HPDE6-E6E7 (cell line): ENCODE measurements around the gene FUT6.
A peak's percentile ranks its signal among the peaks of the same experiment; 100 is the strongest.

Experiments
- DNase-seq: peaks from one replicate; pipeline ENCODE4 v3.0.0; 2011; ENCODE audit warnings: missing footprints; ENCODE audit errors: extremely low spot score

Gene FUT6

DNA sequence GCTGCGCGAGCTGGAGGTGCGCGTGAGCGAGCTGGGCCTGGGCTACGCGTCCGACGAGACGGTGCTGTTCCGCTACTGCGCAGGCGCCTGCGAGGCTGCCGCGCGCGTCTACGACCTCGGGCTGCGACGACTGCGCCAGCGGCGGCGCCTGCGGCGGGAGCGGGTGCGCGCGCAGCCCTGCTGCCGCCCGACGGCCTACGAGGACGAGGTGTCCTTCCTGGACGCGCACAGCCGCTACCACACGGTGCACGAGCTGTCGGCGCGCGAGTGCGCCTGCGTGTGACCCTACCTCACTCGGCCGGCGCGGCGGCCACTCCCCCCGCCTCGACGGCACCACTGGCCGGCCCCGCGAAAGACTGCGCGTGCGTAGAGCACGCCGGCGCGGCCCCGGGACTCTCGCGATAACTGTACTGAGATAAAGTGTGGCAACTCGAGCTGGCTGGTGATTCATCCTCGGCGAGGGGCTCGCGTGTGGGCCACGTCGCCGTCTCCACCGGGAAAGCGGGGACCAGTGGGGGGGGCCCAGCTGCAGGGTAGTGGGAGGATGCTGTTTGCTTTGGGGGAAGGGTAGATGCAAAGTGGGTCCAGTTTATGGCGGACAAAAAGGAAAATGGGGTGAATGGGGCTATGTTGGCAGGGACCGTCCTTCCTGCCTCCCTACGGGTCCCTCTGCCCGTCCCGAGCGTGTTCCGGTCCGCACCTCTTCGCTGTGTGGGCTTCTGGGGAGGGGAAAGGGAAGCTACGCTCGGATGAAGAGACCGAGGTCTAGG is 11.4 kb downstream of the FUT6 start:
- peak; percentile 94 for DNase-seq

DNA sequence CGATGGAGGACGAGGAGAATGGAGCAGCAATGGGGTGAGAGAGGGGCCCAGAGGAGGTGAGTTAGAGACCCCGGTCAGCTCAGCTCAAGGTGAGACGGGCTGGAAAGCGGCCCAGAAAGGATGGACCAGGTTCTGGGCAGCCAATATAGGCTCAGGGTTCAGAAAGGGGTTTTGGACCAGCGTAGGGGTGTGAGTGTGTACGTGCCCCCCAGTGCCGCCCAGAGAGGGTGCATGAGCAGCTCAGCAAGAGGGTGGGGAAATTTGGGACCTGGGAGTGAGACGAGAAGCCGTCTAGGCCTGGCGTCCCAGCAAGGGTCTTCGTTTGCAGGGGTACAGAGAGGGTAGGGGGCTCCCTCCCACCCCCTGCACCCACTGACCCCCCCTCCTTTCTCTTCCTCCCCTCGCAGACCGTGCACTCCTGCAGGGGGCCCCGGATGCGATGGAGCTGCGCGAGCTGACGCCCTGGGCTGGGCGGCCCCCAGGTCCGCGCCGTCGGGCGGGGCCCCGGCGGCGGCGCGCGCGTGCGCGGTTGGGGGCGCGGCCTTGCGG is 12.1 kb downstream of the FUT6 start:
- DNase-seq = no peak

DNA sequence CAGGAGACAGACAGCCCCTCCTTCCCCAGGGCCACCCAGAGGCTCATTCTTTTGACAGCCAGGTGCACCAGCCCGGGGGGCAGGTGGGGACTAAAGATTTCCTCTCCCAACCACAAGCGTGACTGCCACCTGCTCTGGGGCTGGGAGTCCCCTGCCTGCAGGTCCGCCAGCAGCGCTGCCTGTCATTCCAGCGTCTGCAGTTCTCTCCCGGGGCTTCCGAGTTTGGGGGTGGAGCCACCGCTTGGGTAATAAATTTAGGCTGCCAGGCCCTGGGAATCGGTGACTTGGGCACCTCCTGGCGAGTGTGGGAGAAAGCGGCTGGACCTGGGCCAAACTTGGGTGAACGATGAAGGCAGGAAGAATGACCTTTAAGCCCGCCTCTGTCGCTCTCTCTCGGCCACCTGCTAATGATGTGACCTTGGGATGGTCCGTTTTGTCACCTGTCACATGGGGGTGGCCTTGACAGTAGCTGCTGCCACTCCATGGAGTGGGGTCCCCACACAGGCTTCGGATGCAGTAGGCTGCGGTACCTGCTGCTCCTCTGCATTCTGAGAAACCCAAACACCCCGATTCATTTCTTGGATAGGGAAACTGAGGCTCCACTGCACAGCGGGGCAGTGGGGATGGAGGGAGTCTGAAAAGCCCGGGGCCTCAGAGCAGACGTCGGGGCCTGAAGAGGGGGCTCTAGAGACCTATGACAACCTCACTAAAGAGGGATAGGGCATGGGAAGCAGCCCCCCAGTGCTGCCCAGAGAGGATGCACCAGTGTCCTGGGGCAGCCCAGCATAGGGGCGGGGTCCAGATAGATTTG is 12.8 kb downstream of the FUT6 start:
- DNase-seq = peak; percentile 48

DNA sequence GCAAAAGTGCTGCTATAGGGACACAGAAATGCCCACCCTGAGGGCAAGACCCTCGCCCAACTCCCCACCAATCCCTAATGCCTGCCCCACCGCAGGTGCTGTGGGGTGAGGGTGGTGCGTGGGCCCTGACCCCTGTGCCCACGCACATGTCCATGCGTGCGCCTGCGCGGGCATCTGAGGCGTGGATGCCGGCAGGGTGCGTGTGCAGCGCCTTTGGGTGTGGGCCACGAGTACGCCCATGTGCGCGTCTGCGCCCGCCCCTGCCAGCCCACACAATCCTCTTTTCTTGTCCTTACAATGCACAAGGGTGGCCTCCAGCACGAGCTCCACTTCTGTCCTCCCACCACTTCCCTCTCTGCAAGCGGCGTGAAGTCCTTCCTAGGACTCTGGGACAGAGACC is 14.3 kb downstream of the FUT6 start:
- DNase-seq = no peak

DNA sequence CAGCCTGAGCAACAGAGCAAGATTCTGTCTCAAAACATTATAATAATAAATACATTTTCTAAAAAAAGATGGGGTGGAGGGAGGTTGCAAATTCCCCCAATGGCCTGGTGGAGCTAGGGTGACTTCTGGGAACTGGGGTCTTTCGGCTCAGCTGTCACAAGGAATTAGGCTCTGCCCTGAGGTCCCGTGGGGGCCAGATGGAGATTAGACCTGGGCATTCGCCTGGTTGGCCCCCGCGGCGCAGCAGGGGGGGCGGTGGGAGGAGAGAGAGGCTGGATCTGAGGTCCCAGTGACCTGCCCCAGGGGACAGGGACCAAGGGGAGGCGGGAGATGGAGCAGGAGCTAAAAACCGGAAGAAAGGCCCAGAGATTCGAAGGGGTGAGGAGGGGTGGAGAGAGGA is 14.8 kb downstream of the FUT6 start:
- no peak for DNase-seq

DNA sequence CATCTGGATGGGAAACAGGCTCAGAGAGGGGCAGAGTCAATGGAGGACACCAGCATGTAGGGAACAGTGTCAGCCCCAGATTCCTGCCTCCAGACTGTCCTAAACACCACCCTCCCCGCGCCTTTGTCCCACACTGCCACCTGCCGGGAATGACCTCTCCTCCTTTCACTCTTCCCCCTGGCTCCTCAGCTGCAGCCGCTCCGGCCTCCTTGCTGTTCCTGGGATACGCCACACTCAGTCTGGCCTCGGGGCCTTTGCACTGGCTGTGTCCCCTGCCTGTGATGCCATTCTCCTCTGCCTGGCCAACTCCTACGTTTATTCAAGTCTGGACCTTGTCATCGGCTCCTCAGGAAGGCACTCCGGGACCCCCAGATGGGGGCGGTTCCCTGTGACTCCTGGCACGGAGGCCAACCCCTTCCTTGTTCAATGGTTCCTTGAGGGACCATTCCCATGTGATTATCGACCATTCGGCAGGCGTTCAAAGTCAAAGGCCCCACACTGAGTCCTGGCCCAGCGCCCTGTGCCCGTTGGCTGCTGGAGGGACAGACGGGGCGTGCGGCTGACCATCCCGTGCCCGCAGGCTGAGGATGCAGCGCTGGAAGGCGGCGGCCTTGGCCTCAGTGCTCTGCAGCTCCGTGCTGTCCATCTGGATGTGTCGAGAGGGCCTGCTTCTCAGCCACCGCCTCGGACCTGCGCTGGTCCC is 15.8 kb downstream of the FUT6 start:
- no peak for DNase-seq

DNA sequence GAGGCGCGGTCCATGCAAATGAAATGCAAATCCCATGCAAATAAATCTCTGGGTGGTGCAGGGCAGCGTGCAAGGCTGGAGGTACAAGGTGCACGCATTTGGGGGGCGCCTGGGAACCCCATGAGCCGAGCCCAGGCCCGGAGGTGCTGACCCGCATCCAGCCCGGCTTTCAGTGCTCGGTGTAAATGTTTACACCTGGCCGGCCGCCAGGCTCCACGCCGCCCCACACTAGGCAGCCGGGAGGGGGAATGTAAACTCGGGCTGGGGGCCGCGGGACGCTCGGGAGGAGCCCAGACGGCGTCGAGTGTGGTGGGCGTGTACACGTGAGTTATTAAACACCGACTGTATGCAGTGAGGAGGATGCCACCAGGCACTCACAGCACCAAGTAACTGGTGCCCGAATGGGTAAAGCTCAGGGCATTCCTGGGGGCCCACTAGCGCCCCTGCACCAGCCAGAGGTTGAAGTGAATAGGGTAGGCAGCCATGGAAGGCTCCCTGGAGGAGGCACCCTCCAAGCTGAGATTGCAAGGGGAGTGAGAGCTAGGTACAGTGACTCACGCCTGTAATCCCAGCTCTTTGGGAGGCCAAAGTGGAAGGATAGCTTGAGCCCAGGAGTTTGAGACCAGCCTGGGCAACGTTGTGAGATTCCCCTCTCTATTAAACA is 17.2 kb downstream of the FUT6 start:
- no peak for DNase-seq

DNA sequence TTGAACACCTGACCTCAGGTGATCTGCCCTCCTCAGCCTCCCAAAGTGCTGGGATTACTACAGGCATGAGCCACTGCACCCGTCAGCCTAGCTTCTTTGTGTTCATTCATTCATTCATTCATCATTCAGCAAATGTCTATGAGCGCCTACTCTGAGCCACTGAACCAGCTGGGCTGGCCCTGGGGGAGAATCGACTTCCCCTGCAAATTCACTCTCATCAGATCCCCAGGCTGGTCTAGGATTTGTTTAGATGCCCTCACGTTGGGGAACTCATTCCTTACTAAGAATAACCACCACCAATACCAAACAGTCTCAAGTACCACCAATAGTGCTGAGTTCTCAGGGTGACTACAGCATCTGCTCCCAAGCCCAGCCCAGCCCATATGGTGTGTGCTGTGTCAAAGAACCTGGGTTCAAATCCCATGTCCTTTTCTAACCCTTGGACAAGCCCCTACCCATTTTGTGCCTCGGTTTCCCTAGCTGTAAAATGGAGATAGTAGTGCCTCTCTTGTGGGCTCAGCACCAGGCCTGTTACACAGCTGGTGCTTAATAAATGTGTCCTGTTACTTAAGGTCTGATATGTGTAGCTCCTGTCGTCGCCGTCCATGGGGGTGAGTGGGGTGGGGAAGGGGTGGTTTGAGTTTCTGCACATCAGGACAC is 17.9 kb downstream of the FUT6 start:
- no peak for DNase-seq

DNA sequence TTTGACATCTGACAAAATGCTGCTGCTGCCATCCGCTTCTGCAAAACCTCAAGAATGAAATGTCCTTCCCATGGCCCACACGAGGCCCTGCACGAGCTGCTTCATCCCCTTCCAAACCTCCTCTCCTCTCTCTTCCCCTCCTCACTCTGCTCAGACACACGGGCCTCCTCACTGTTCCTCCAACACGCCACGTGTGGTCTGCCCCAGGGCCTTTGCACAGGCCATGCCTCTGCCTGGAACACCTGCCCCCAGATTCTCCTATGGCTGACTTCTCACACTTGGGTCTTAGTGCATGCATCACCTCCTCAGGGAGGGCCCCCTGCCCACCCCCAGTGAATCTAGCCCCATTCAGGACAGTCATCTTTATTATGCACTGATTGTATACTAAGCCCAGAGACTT is 18.7 kb downstream of the FUT6 start:
- no peak for DNase-seq

DNA sequence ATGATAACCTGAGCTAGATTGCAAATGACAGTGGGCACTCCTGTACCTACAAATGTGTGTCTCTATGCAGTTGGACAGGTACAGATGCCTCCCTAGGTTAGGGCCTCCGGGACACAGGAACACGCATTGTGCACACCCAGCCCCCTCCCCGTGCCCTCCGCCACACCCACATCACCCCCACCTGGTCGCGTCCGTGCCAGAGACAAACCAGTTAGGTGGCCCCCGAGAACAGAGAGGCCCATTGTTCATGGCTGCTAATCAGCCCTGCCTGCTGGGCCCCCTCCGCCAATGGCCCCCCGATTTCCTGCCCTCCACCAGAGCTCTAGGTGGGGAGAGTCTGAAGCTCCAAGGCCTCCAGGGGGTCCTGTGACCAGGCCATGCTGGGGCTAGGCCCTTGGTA is 20.9 kb downstream of the FUT6 start:
- DNase-seq = no peak

DNA sequence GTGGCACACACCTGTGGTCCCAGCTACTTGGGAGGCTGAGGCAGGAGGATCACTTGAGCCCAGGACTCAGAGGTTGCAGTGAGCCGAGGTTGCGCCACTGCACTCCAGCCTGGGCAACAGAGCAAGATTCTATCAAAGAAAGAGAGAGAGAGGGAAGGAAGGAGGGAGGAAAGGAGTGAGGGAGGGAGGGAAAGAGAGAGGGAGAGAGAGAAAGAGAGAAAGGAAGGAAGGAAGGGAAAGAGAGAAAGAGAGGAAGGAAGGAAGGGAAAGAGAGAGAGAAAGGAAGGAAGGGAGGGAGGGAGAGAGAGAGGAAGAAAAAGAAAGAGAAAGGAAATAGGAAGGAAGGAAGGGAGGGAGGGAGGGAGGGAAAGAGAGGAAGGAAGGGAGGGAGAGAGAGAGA is 22.3 kb downstream of the FUT6 start:
- DNase-seq = no peak

DNA sequence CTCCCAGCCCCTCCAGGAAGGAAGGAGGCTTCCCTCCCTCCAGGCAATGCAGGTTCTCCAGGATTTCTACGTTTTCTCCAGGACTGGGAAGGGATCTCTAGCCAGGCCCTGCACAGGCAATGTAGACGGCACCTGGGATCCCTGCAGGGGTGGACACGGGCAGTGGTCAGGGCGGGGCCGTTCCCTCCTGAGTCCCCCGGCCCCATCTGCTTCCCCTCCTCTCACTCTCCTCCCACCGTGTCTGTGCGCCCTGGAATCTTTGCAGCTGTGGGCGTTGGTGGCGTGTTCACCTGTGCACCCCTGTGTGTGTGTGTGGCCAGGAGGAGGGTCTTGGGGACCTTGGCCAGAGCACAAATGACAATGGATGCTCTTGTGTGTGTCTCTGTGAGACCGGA is 24.7 kb downstream of the FUT6 start:
- no peak for DNase-seq

DNA sequence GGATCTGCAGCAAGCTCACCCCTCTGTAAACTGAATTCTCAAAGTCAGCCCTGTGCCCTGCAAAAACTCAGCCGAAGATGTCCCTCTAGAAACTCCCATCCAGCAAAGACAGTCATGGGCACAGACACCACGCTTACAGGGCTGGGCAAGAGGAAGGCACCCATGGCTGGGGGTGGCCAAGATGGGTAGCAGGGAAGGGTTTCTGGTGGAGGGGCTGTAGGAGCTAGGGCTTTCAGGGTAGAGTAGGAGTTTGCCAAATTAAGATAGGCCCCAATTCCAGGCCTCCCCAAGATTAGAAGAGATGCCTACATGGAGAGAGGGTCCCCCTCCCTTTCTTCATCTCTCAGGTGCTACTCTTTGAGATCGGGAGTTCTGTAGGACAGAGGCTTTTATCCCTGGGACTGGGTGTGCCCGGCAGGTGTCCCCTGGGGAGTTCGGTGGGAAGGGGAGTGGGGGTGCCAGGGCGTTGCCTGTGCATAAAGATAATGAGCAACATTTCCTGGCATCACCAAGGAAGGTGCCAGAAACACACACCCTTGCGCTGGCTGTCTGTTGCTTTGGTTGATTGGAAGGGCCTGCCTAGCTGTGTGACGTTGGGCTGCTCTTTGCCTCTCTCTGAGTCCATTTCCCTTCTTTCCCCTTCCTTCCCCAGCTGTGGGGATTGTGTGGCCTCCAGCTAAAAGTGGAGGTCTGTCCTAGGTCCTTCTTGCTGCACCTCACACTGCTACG is 25.2 kb downstream of the FUT6 start:
- DNase-seq = no peak

DNA sequence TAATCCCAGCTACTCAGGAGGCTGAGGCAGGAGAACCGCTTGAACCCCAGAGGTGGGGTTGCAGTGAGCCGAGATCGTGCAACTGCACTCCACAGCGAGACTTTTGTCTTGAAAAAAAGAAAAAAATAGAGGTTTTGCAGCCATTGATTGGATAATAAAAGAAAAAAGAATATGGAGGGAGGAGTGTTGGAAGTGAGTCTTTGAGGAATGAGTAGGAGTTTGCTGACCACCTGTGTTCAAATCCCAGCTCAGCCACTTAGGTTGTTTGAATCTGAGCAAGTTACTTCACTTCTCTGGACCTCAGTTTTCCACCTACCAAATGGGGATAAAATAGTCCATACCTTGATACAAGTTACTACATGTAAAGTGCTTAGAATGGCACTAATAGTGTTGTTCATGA is 28.4 kb downstream of the FUT6 start:
- DNase-seq = no peak

DNA sequence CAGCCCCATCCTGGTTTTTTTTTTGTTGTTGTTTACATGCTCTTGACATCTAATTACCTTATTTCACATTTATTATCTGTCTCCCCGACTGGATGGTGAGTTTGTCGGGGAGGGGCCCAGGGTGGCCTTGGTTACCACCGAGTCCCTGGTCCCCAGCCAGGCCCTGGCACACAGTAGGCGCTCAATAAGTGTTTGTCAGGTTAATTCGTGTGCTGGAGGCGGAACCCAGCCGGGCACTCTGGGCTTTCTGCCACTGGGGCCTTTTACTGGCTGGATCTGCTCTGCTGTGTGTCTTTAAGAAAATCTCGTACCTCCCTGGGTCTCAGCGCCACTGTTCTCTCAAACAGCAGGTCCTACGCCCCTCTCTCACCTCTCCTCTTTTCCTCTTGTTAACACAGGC is 30.0 kb downstream of the FUT6 start:
- no peak for DNase-seq

DNA sequence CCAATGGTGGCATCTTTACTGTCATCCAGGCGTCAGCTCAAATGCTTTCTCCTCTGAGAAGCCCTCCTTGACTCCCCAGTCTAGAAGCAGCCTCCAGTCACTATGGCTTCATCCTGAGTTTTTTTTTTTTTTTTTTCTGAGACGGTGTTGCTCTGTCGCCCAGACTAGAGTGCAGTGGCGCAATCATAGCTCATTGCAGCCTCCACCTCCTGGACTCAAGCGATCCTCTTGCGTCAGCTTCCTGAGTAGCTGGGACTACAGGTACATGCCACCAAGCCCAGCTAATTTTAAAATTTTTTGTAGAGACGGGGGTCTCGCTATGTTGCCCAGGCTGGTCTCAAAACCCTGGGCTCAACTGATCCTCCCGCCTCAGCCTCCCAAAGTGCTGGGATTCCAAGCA is 30.4 kb downstream of the FUT6 start:
- no peak for DNase-seq

DNA sequence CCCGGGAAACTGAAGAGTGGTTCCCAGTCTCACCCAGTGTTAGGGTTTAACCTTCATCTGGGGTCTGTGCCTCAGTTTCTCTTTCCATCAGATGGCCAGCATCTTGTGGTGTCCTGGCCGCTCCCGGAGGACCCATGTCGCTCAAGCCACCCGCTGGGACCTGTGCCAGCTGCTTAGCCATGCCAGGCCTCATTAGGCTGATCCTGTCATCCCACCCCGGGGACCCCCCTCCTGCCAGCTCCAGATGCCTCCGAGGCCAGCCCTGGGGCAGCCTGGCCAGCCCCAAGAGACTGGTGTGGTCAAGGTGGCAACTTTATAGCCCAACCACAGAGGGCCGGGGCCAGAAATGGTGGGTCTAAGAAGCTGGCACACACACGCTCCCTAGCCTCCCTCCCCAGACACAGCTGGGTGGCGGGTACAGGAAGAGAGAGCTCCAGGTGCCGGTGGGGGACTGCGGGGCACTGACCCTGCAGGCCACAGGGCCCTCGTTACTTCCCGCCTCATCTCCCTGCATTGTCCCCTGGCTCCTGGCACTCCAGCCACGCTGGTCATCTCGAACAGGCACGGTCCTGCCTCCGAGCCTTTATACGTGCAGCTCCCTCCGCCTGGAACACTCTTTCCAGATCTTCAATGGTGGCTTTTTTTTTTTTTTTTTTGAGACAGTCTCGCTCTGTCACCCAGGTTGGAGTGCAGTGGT is 31.2 kb downstream of the FUT6 start:
- no peak for DNase-seq

DNA sequence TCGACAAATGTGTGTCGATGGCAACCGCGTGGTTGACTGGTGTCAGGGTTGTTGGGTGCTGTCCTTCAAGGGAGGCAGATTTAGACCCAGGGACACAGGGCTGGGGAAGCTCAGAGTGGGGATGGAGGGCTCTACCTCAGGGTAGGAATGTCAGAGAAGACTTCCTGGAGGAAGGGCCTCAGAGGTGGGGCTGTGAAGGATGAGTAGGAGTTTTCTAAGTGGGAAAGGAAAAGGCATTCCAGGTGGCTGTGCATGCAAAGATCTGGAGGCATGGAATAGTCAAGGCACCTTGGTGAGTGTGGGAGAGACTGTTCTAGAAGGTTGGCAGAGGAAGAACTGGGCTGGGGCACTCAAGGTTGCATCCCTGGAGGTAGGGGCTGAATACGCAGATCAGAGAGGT is 32.6 kb downstream of the FUT6 start:
- DNase-seq = no peak

DNA sequence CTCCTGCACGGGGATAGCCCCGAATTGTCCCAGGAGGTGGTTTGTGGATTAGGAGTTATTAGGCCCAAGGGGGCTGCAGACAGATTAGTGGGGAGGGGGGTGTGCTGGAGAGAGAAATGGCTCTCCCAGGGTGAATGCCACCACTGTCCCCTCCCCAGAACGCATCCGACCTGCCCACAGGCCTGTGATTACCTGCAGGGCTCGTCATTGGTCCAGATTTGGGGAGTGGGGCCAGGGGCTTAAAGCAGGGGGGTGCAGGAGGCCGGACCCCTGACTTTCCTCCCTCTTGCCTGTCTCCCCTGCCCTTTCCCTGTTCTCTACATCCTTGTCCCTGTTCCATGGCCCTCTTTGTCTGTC is 33.4 kb downstream of the FUT6 start:
- no peak for DNase-seq

DNA sequence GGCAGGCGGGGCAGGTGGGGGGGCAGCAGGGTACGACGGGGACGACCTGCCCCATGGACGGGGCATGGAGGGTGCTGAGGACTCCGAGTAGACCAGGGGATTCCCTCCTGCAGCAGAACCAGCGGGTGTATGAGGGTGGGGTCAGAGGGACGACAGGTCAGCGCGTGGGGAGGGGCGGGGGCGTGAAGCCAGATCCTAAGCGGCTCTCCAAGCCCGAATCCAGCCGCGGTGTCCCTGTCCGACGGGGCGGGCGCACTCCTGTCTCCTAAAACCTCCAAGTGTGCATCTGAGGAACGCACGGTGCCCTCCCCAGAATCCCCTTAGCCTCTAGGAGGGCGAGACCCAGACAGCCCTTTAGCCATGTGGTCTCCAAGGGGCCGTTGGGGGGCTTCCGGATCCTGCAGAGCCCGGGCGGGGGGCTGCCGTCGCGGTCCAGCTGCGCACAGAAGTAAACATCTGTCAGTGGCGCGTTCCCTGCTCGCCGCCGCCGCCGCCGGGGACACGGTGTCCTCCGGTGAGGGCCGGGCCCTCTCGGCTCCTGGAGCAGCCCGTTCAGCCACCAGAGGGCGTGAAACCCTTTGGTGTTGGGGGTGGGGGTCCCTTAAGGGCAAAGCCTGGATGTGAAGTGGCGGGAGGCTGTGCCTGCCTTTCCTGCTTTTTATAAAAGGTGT is 33.9 kb downstream of the FUT6 start:
- DNase-seq = peak; percentile 64
